ENCODE data around the gene NGB.

- TF ChIP-seq CTCF (conservative IDR thresholded peaks at IDR 0.05 in 1 of 2, IDR thresholded peaks at IDR 0.05 in 1 of 2; ENCODE audit: low read depth in 1 of 2, low read length in 2 of 2) (no peak), EZH2 (IDR thresholded peaks at IDR 0.05; ENCODE audit: low read length, missing control alignments) (no peak)
Observed at GRCh38 chr14:77259025-77259715, 11.8 kb downstream of the NGB start.

All from fibroblast of lung (primary cell).